Skeletal muscle tissue (tissue), 4 donors: ENCODE measurements around the gene INPPL1. TPM values are rescaled to one million over a fixed set of nuclear protein-coding genes. Genes with fewer than 3 reads are reported as not detected.

Experiments
- H3K27ac ChIP-seq: one replicate; pipeline ENCODE4 v1.7.0; 2013; ENCODE audit warnings: mild to moderate bottlenecking, low read depth, low read length, inconsistent platforms
- H3K27me3 ChIP-seq, 3 donors: one replicate each; pipeline ENCODE4 v1.7.0; 2013; ENCODE audit warnings: low read length in 3 of 3; ENCODE audit not compliant: control insufficient read depth in 3 of 3, insufficient read depth in 3 of 3
- H3K36me3 ChIP-seq, 3 donors: one replicate each; pipeline ENCODE4 v1.7.0; 2013; ENCODE audit warnings: low read length in 3 of 3; ENCODE audit not compliant: control insufficient read depth in 3 of 3, insufficient read depth in 3 of 3
- H3K4me1 ChIP-seq, 3 donors: one replicate each; pipeline ENCODE4 v1.7.0; 2013; ENCODE audit warnings: low read length in 3 of 3, mild to moderate bottlenecking in 3 of 3; ENCODE audit not compliant: control insufficient read depth in 3 of 3, insufficient read depth in 3 of 3
- H3K4me3 ChIP-seq, 3 donors: one replicate each; pipeline ENCODE4 v1.7.0; 2013; ENCODE audit warnings: low read length in 3 of 3
- H3K9ac ChIP-seq, 3 donors: one replicate each; pipeline ENCODE4 v1.7.0; 2013; ENCODE audit warnings: low read length in 3 of 3, mild to moderate bottlenecking in 3 of 3, moderate library complexity in 2 of 3, low read depth in 1 of 3
- H3K9me3 ChIP-seq, 3 donors: one replicate each; pipeline ENCODE4 v1.7.0; 2013; ENCODE audit warnings: low read length in 3 of 3; ENCODE audit not compliant: control insufficient read depth in 3 of 3
- total RNA-seq: library from RNA; depleted of rRNA; stranded (reverse); fragments of >200 nt; gene quantifications from one replicate; pipeline ENCODE4 v1.2.3, GENCODE V29; 2014
- donor health status: Osteomylitis.

The INPPL1 gene
- total RNA-seq, 1 donor from 2014 or later: 50.6 TPM

GRCh38 chr11:72237112-72237931, 12.8 kb downstream of the INPPL1 start:
- Histone ChIP-seq H3K27me3 (peaks cover 10 to 11% (median 10%) of the 10 kb centered on the region in 3 donors), H3K36me3 (peaks cover 45 to 52% (median 50%) of the 10 kb centered on the region in 3 donors), H3K4me1 (peaks cover 16 to 24% (median 22%) of the 10 kb centered on the region in 3 donors), H3K27ac (no peak overlapping the region), H3K9ac (no peak overlapping the region), H3K4me3 (no peak overlapping the region), H3K9me3 (no peaks in the 10 kb centered on the region)

GRCh38 chr11:72238040-72238450, 13.5 kb downstream of the INPPL1 start:
- Histone ChIP-seq H3K27me3 (peaks cover 14 to 15% (median 15%) of the 10 kb centered on the region in 3 donors), H3K9ac (no peak overlapping the region), H3K4me3 (no peak overlapping the region), H3K27ac (no peak overlapping the region), H3K4me1 (peaks cover 16 to 24% (median 22%) of the 10 kb centered on the region in 3 donors), H3K36me3 (peaks cover 37 to 44% (median 43%) of the 10 kb centered on the region in 3 donors), H3K9me3 (no peaks in the 10 kb centered on the region)

GRCh38 chr11:72238492-72239312, 14.1 kb downstream of the INPPL1 start:
- peaks cover 13 to 24% (median 22%) of the 10 kb centered on the region in 3 donors for H3K4me1 ChIP-seq
- no peaks in the 10 kb centered on the region for H3K9me3 ChIP-seq
- peak overlapping the region in 1 of 3 donors; percentile 78 for H3K9ac ChIP-seq
- no peak overlapping the region for H3K27ac ChIP-seq
- peaks cover 31 to 38% (median 36%) of the 10 kb centered on the region in 3 donors for H3K36me3 ChIP-seq
- H3K27me3 ChIP-seq: peaks cover 20 to 22% (median 22%) of the 10 kb centered on the region in 3 donors
- no peak overlapping the region for H3K4me3 ChIP-seq

GRCh38 chr11:72239313-72239848, 14.8 kb downstream of the INPPL1 start:
- Histone ChIP-seq H3K4me1 (peaks cover 13 to 24% (median 24%) of the 10 kb centered on the region in 3 donors), H3K9me3 (no peaks in the 10 kb centered on the region), H3K36me3 (peaks cover 24 to 31% (median 29%) of the 10 kb centered on the region in 3 donors), H3K4me3 (peak overlapping the region; percentile 32 to 68 (median 38)), H3K9ac (peak overlapping the region in 2 of 3 donors; percentile 51 to 78), H3K27me3 (peaks cover 23 to 25% (median 24%) of the 10 kb centered on the region in 3 donors), H3K27ac (peak overlapping the region; percentile 10)

DNA sequence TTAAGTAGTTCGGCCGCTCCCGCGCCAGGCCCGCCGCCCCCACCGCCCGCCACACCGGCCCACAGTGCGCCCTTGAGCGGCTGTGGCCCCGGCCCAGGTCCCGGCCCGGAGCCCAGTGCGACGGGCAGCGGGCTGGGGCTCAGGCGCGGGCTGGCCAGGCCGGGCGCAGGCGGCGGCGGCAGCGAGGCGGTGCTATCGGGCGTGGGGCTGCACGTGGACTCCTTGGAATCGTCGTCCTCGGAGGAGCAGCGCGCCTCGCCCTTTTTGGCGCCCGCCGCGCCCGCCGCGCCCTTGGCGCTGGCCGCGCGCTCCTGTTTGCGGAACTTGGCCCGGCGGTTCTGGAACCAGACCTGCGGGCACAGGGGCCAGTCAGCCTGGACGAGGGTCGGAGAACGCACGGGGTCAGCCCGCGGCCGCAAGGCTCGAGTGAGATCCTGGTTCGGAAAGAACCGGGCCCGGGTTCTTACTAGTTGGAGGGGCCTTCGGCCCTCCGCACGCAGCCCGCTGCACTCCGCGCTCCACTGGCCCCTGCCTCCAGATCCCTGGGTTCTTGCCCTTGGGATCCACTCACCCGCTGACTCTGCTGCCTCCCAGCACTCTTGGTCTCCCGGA, 15.4 kb downstream of the INPPL1 start:
- peaks cover 13 to 25% (median 24%) of the 10 kb centered on the region in 3 donors for H3K4me1 ChIP-seq
- no peaks in the 10 kb centered on the region for H3K9me3 ChIP-seq
- H3K36me3 ChIP-seq: peaks cover 18 to 25% (median 24%) of the 10 kb centered on the region in 3 donors
- H3K27me3 ChIP-seq: peaks cover 28 to 30% (median 30%) of the 10 kb centered on the region in 3 donors
- peak overlapping the region; percentile 32 to 68 (median 49) for H3K4me3 ChIP-seq
- H3K27ac ChIP-seq: peak overlapping the region; percentile 19
- peak overlapping the region; percentile 23 to 78 (median 66) for H3K9ac ChIP-seq

DNA sequence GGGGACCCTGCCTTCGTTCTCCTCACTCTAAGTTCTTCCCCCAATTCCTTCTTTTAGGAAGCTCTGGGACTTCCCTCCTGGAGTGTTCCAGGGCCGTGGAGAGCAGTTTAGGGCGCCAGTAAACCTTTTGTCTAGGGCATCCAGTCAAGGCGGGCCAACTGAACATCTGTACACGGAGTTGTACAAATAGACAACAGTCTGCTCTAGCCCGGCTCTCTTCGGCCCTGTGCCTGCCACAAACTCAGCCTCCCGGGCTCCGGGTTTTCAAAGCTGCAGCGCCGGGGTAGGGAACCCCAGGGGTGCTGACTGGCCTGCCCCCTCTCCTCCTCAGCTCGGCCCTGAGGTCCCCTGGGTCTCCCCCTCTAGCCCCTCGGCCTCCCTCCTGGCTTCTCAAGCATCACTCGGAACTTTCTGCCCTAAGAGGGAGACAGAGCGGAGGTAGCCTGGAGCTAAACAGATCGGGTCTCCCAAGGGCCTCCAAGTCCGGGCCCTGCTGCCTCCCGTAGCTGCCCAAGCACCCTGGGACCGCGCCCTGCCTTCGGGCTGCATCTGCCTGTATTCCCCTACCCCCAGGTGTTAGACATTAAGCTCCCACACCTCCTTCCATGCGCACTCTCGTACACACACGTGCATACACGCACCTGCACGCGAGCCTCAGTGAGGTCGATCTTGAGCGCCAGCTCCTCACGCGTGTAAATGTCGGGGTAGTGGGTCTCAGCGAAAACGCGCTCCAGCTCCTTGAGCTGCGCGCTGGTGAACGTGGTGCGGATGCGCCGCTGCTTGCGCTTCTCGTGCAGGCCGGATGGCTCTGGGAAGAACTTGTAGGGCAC, 16.1 kb downstream of the INPPL1 start:
- H3K9me3 ChIP-seq: no peaks in the 10 kb centered on the region
- H3K4me3 ChIP-seq: peak overlapping the region; percentile 32 to 60 (median 49)
- H3K9ac ChIP-seq: peak overlapping the region; percentile 23 to 78 (median 66)
- H3K27ac ChIP-seq: peak overlapping the region; percentile 19
- peaks cover 13 to 25% (median 24%) of the 10 kb centered on the region in 3 donors for H3K4me1 ChIP-seq
- H3K36me3 ChIP-seq: peaks cover 11 to 18% (median 16%) of the 10 kb centered on the region in 3 donors
- peaks cover 36 to 38% (median 37%) of the 10 kb centered on the region in 3 donors for H3K27me3 ChIP-seq

GRCh38 chr11:72241291-72241781, 16.8 kb downstream of the INPPL1 start:
- Histone ChIP-seq H3K4me3 (no peak overlapping the region), H3K27ac (no peak overlapping the region), H3K27me3 (peaks cover 42 to 44% (median 42%) of the 10 kb centered on the region in 3 donors), H3K9me3 (no peaks in the 10 kb centered on the region), H3K4me1 (peaks cover 13 to 25% (median 24%) of the 10 kb centered on the region in 3 donors), H3K36me3 (peaks cover 8 to 15% (median 12%) of the 10 kb centered on the region in 3 donors), H3K9ac (no peak overlapping the region)

GRCh38 chr11:72242141-72242540, 17.6 kb downstream of the INPPL1 start:
- Histone ChIP-seq H3K27me3 (peaks cover 48 to 52% (median 49%) of the 10 kb centered on the region in 3 donors), H3K4me3 (no peak overlapping the region), H3K27ac (no peak overlapping the region), H3K4me1 (peaks cover 13 to 25% (median 18%) of the 10 kb centered on the region in 3 donors), H3K9me3 (no peaks in the 10 kb centered on the region), H3K36me3 (peaks cover 6 to 7% (median 7%) of the 10 kb centered on the region in 3 donors), H3K9ac (no peak overlapping the region)
